Mesodermal cell (in vitro differentiated cells): ENCODE data around the gene NPIPB12.
"Not testable (repeated sequence)": the region's sequence is repeated elsewhere in the genome, so short reads cannot be mapped to it uniquely, and the experiment has no call there.

Experiments used
- H3K27ac ChIP-seq: 2 replicates; pipeline ENCODE4 v1.7.0; 2013; ENCODE audit warnings: mild to moderate bottlenecking, low read depth, low read length, moderate library complexity; ENCODE audit not compliant: severe bottlenecking
- H3K36me3 ChIP-seq: 2 replicates; pipeline ENCODE4 v1.7.1; 2013; ENCODE audit warnings: mild to moderate bottlenecking, low read length, moderate library complexity; ENCODE audit not compliant: control insufficient read depth, insufficient read depth
- H3K4me1 ChIP-seq: one replicate; pipeline ENCODE4 v1.7.1; 2013; ENCODE audit warnings: mild to moderate bottlenecking, low read length; ENCODE audit not compliant: insufficient read depth, control insufficient read depth, poor library complexity, severe bottlenecking
- H3K4me3 ChIP-seq: 2 replicates; pipeline ENCODE4 v1.7.0; 2013; ENCODE audit warnings: low read length, control low read depth, mild to moderate bottlenecking; ENCODE audit not compliant: insufficient read depth, poor library complexity, severe bottlenecking; ENCODE audit errors: extremely low read depth
- H3K9me3 ChIP-seq: 2 replicates; pipeline ENCODE4 v1.7.1; 2013; ENCODE audit warnings: mild to moderate bottlenecking, low read length, moderate library complexity; ENCODE audit not compliant: control insufficient read depth
- WGBS, 2 experiments: methylation state at CpG; one replicate each; pipeline ENCODE4 v1.1.5; 2013; ENCODE audit warnings: missing lambda C conversion rate in 2 of 2; ENCODE audit not compliant: insufficient coverage in 2 of 2; 5-methylcytosine and 5-hydroxymethylcytosine counted together

The NPIPB12 gene

GRCh38 chr16:29457660-29458059 is 48.5 kb downstream of the NPIPB12 start:
- no CpG with 5 or more reads among the region's 2 CpGs for WGBS, 2 experiments
- not testable (repeated sequence) for H3K27ac ChIP-seq, H3K9me3 ChIP-seq, H3K4me1 ChIP-seq, H3K36me3 ChIP-seq, H3K4me3 ChIP-seq

GRCh38 chr16:29454828-29455227 is 51.4 kb downstream of the NPIPB12 start:
- not testable (repeated sequence) for H3K36me3 ChIP-seq, H3K9me3 ChIP-seq, H3K4me1 ChIP-seq, H3K27ac ChIP-seq, H3K4me3 ChIP-seq
- WGBS, 2 experiments: no CpG with 5 or more reads among the region's 29 CpGs

GRCh38 chr16:29454269-29454668 is 51.9 kb downstream of the NPIPB12 start, which contains the start of the genes BOLA2 and SLX1B:
TSS of gene BOLA2 (minus strand) at chr16:29454351. CDS start at chr16:29454253, 98 bp downstream.
TSS of gene SLX1B (plus strand) at chr16:29454533.
- not testable (repeated sequence) for H3K4me3 ChIP-seq, H3K9me3 ChIP-seq, H3K4me1 ChIP-seq, H3K27ac ChIP-seq, H3K36me3 ChIP-seq
- WGBS, 2 experiments: no CpG with 5 or more reads among the region's 33 CpGs

GRCh38 chr16:29453754-29454153 is 52.5 kb downstream of the NPIPB12 start:
- not testable (repeated sequence) for H3K9me3 ChIP-seq, H3K27ac ChIP-seq, H3K36me3 ChIP-seq, H3K4me1 ChIP-seq, H3K4me3 ChIP-seq
- WGBS, 2 experiments: no CpG with 5 or more reads among the region's 21 CpGs
